Ishikawa (cell line): Measurements from ENCODE around the gene GALNT13.

Experiments
- CEBPB ChIP-seq: IDR thresholded peaks from 2 replicates; pipeline ENCODE4 v1.6.1; 2012
- CREB1 ChIP-seq: IDR thresholded peaks from 2 replicates; pipeline ENCODE4 v1.6.1; 2012; ENCODE audit warnings: low read depth
- EGR1 ChIP-seq: IDR thresholded peaks from 2 replicates; pipeline ENCODE4 v1.6.1; 2012
- EP300 ChIP-seq: IDR thresholded peaks from 2 replicates; pipeline ENCODE4 v1.6.1; 2012; ENCODE audit warnings: borderline replicate concordance
- FOXM1 ChIP-seq: IDR thresholded peaks from 2 replicates; pipeline ENCODE4 v1.6.1; 2012; ENCODE audit warnings: low read depth, borderline replicate concordance
- MAX ChIP-seq: IDR thresholded peaks from 2 replicates; pipeline ENCODE4 v1.6.1; 2012
- NFIC ChIP-seq: IDR thresholded peaks from 2 replicates; pipeline ENCODE4 v1.6.1; 2012
- RAD21 ChIP-seq: IDR thresholded peaks from 2 replicates; pipeline ENCODE4 v1.6.1; 2012; ENCODE audit warnings: low read depth
- REST ChIP-seq: IDR thresholded peaks from 2 replicates; pipeline ENCODE4 v1.6.1; 2012; ENCODE audit warnings: low read depth, mild to moderate bottlenecking
- TAF1 ChIP-seq: IDR thresholded peaks from 2 replicates; pipeline ENCODE4 v1.6.1; 2012; ENCODE audit warnings: low read depth, mild to moderate bottlenecking
- TCF12 ChIP-seq: IDR thresholded peaks from 2 replicates; pipeline ENCODE4 v1.6.1; 2012; ENCODE audit warnings: low read depth
- TEAD4 ChIP-seq: IDR thresholded peaks from 2 replicates; pipeline ENCODE4 v1.6.1; 2012
- USF1 ChIP-seq: IDR thresholded peaks from 2 replicates; pipeline ENCODE4 v1.6.1; 2012
- YY1 ChIP-seq: IDR thresholded peaks from 2 replicates; pipeline ENCODE4 v1.6.1; 2012; ENCODE audit warnings: low read depth
- ZBTB7A ChIP-seq: IDR thresholded peaks from 2 replicates; pipeline ENCODE4 v1.6.1; 2012; ENCODE audit warnings: low read depth

GALNT13 gene

GRCh38 chr2:154402213-154402612, 530.5 kb downstream of the GALNT13 start:
- TF ChIP-seq FOXM1 (no peak), NFIC (no peak), RAD21 (peak; percentile 18; the same call in 1 of the 2 replicates)

GRCh38 chr2:154403242-154403790, 531.6 kb downstream of the GALNT13 start:
- TF ChIP-seq EP300, result no peak
- TF ChIP-seq TAF1, result no peak
- TF ChIP-seq USF1, result no peak
- TF ChIP-seq FOXM1, result no peak
- TF ChIP-seq EGR1, result no peak
- TF ChIP-seq REST, result no peak
- TF ChIP-seq CEBPB, result no peak
- TF ChIP-seq TCF12, result no peak
- no peak for TF ChIP-seq NFIC
- TF ChIP-seq TEAD4, result no peak
- TF ChIP-seq CREB1, result no peak
- no peak for TF ChIP-seq YY1
- TF ChIP-seq MAX, result no peak
- TF ChIP-seq ZBTB7A, result no peak
- no peak for TF ChIP-seq RAD21

- TF ChIP-seq TCF12 (no peak), RAD21 (no peak), USF1 (no peak), EGR1 (no peak), YY1 (no peak), TAF1 (no peak), TEAD4 (no peak), NFIC (no peak), MAX (no peak), ZBTB7A (no peak), REST (no peak), CEBPB (no peak)
These were observed 537.1 kb downstream of the GALNT13 start for GRCh38 chr2:154408786-154409185.

GRCh38 chr2:154422251-154422650, 550.5 kb downstream of the GALNT13 start:
- TF ChIP-seq REST (no peak), TCF12 (no peak), RAD21 (no peak), ZBTB7A (no peak), MAX (no peak), YY1 (no peak)

GRCh38 chr2:154425994-154426393, 554.3 kb downstream of the GALNT13 start:
- no peak for TF ChIP-seq TAF1
- no peak for TF ChIP-seq REST
- no peak for TF ChIP-seq YY1
